Activated CD8-positive, alpha-beta memory T cell treated with anti-CD3 and anti-CD28 coated beads for 48 hours (primary cell): ENCODE measurements around the gene TRIM4.
"Not testable (repeated sequence)": the region's sequence is repeated elsewhere in the genome, so short reads cannot be mapped to it uniquely, and the experiment has no call there.

Experiments used
- DNase-seq, 3 experiments: peaks; one replicate each; pipeline ENCODE4 v3.0.0-alpha.2; 2020; ENCODE audit warnings: low read depth in 2 of 3, low spot score in 2 of 3

The TRIM4 gene, protein sequence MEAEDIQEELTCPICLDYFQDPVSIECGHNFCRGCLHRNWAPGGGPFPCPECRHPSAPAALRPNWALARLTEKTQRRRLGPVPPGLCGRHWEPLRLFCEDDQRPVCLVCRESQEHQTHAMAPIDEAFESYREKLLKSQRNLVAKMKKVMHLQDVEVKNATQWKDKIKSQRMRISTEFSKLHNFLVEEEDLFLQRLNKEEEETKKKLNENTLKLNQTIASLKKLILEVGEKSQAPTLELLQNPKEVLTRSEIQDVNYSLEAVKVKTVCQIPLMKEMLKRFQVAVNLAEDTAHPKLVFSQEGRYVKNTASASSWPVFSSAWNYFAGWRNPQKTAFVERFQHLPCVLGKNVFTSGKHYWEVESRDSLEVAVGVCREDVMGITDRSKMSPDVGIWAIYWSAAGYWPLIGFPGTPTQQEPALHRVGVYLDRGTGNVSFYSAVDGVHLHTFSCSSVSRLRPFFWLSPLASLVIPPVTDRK

DNA sequence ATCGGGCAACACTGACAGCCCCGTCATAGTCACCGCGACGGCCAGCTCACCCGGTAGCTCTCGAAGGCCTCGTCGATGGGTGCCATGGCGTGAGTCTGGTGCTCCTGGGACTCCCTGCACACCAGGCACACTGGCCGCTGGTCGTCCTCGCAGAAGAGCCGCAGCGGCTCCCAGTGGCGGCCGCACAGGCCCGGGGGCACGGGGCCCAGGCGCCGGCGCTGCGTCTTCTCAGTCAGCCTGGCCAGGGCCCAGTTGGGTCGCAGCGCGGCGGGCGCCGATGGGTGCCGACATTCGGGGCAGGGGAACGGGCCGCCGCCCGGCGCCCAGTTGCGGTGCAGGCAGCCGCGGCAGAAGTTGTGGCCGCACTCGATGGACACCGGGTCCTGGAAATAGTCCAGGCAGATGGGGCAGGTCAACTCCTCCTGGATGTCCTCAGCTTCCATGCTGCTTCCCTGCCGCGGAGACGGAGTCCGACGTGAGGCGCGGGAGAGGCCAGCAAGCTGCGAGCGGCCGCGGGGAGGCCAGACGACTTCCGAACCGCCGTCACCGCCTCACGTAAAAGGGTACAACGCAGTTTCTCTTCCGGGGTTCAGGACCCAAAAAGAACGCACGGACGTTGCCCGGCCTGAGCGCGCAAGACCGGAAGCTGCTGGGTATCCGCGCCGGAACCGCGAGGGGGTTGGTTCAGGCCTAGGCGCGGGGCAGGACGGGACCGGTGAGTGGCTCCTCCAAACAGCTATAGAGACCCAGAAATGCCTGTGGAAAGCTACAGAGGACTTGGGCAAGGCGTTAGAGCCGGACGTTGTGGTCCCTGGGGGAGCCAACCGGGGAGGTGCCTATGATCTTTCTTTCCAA lies at the start of gene TRIM4:
Gene TRIM4, minus strand, starts transcription at position 572 of the 855 bp plus-strand sequence. Its CDS starts 129 bp downstream, at position 443.
- peak; percentile 69 to 89 (median 86) for DNase-seq

DNA sequence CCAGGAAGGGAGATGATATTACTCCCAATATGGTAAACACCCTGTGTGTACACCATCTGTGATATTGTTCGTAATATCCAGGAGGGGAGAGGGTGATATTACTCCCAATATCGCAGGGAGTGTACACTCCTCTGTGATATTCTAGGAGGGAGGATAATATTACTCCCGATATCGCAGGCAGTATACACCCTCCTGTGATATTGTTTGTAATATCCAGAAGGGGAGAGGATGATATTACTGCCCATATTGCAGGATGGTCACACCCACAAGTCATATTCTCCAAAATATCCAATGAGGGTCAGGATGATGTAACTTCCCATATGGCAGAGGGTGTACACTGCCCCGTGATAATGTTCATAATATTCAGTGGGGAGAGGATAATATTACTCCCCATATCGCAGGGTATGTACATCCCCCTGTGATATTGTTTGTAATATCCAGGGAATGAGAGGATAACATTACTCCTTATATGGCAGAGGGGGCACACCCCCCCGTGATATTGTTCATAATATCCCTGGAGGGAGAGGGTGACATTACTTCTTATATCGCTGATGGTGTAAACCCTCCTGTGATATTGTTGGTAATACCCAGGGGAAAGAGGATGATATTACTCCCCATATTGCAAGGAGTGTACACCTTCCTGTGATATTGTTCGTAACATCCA lies 39.4 kb upstream of the TRIM4 start:
- no peak for DNase-seq

DNA sequence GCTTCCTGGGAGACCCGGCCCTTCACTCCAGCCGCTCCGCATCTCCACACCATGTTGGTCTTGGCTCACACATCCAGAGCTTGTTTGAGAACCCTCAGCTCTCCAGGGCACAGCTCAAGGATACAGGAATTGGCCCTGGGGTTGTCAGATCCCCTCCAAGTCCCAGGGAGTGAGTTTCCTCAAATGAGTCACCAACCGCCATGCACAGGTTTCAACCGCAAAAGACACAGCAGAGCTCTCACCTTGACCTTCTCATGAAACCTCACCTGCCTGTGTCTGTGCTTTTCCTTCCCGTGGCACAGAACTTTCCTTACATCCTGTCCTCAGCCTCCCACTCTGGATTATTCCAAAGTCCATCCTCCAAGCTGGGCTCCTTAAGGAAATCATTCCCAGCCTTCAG lies 35.9 kb upstream of the TRIM4 start:
- no peak for DNase-seq

DNA sequence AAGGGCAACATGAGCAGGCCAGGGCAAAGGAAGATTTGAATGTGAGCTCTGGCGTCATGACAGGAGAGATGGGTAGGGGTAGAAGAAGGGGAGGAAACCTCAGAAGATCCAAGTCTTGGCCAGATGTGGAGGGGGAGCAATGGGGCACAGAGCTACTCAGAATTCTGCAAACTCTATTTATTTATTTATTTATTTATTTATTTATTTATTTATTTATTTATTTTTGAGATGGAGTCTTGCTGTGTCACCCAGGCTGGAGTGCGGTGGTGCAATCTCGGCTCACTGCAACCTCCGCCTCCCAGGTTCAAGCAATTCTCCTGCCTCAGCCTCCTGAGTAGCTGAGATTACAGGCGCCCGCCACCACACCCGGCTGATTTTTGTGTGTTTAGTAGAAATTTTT lies 35.3 kb upstream of the TRIM4 start:
- DNase-seq, result not testable (repeated sequence)

DNA sequence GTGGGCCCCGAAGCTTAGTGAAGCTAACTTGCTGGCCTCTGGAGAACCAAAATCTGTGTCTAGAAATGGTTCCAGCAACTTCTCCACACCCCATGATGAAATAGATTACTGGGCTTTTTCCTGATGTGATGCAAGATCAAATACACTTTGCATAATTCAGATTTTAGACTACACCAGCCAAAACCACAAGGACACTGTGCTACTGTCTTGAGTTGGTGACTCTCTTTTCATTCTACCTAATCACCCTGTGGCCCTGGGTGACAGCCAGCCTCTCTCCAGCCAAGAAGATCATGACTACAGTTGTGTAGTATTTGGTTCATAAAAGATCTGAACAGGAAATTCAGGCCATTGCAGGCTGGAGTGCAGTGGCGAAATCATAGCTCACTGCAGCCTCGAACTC lies 34.3 kb upstream of the TRIM4 start:
- no peak for DNase-seq

DNA sequence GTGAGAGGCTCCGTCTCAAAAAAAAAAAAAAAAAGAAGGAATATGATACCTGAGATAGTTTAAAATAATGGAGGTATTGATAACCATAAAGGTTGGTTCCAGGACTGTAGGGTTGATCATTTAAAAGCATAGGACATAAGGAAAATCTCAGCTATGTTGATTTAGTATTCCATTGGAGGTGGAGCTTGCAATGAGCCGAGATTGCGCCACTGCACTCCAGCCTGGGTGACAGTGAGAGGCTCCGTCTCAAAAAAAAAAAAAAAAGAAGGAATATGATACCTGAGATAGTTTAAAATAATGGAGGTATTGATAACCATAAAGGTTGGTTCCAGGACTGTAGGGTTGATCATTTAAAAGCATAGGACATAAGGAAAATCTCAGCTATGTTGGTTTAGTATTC lies 33.3 kb upstream of the TRIM4 start:
- not testable (repeated sequence) for DNase-seq

DNA sequence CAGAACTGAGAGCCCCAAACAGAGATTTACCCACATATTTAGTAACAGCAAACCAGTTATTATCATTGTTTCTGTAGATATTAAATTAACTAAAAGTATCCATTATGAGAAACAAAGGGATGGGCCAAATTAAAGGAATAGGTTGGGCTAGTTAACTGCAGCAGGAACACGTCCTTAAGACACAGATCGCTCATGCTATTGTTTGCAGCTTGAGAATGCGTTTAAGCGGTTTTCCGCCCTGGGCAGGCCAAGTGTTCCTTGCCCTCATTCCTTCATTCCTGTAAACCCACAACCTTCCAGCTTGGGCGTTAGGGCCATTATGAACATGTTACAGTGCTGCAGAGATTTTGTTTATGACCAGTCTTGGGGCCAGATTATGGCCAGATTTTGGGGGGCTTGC lies 31.5 kb upstream of the TRIM4 start:
- not testable (repeated sequence) for DNase-seq

DNA sequence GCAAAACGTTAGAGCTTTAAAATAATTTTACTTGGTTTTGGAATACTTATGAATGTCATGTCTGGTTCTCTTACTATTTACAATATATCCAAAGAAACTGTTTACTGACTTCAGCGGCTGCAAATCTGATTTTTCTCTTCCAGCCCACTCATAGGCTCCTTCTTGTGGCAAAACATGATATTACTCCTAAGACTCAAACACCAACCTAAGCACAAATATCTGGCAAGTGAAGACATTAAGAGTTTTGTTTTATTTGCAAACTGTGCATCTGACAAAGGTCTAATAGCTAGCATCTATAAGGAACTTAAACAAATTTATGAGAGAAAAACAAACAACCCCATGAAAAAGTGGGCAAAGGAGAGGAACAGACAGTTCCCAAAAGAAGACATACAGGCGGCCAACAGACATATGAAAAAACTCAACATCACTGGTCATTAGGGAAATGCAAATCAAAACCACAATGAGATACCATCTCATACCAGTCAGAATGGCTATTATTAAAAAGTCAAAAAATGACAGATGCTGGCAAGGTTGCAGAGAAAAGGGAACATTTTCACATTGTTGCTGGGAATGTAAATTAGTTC lies 30.4 kb upstream of the TRIM4 start:
- no peak for DNase-seq

DNA sequence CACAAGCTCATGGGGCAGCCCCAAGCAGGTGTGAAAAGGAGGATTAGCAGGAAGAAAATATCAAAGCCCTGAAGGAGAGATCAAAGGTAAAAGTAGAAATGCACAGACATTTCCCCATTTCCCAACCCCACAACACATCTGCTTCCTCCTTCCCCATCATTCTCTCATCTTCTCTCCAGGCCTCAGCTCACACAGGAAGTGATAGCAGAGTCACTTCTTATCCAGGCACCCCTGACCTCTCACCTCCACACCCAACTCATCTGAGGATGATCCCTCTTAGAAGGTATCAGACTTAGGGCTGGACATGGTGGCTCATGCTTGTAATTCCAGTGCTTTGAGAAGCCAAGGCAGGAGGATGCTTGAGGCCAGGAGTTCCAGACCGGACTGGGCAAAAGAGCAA lies 28.3 kb upstream of the TRIM4 start:
- DNase-seq, result no peak

DNA sequence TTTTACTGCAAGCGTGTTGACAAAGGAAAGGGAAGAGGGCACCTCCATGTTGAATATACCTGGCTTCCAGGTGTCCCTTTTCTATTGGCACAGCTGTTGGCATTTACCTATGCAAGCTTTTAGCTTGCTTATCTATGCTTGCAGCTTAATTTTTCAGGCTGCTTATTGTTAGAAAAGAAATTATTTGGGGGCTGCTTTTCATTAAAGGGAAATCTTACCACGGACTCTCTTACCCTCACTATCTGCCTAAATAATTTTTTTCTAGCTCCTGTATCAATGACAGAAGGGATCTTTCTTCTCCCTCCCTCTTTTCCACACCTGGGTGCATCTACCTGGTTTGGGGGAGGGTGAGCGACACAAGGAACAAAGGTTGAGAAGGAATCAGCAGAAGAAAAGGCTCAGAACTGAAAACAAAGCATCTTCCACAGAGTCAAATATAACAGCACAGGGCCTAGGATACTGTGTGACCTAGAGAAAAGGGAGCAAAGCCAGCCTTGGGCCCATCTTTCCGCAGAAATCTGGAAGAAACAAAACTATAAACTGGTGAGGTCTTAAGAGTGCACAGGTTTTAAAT lies 25.3 kb upstream of the TRIM4 start:
- DNase-seq, result no peak

DNA sequence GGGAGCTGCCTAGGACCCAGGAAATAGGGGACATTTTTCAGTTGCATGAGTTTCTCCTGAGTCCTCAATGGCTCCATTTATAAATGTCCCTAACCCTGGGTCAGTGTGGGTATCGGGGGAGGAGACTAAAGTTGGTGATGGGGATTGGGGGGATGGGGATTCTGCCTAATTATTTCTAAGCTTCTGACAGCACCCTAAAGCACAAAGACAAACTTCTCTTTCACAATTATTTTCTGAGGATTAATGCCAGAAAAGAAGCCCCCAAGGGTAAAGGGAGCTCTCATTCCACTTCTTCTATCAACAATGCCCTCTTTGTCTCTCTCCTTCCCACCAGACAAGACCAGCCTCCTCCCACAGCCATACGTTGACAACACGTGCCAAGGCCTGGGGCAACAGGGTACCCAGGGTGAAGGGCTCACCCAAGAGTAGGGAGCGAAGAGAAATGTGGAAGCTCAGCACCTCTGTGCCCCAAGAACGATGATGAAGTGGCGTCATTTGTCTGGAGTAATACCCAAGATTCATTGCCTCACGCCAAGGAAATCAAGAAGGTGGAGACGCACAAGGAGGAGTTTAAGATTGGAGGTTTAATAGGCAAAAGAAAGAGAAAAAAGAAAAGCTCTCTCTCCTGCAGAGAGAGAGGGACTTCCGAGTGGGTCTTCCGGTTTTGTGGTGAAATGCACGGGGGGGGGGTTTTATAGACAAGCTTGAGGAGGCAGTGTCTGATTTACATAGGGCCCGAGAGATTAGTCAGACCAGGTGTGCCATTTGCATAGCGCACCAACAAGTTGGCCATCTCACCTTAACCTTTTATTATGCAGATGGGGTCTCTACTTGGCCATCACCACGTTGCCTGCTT lies 24.5 kb upstream of the TRIM4 start:
- DNase-seq, result no peak

DNA sequence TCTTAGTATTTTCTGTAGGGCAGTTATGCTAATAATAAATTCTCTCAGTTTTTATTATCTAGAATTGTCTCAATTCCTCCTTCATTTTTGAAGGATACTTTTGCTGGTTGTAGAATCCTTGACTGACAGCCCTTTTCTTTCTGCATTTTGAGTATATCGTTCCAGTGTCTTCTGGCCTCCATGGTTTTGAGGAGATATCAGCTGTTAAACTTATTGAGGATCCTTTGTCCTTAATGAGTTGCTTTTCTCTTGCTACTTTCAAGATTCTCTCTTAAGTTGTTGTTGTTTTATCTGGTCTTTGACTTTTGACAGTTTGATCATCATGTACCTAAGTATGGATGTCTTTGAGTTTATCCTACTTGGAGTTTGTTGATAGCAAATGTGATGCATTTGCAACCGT lies 19.0 kb upstream of the TRIM4 start:
- DNase-seq, result no peak

DNA sequence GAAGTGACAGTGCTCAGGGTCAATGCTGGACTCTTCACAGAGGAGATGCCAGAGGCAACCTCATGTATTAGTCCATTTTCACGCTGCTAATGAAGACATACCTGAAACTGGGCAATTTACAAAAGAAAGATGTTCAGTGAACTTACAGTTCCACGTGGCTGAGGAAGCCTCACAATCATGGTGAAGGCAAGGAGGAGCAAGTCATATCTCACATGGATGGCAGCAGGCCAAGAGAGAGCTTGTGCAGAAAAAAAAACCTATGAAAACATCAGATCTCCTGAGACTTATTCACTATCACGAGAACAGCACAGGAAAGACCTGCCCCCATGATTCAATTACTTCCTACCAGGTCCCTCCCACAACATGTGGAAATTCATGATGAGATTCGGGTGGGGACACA lies 15.7 kb upstream of the TRIM4 start:
- not testable (repeated sequence) for DNase-seq

DNA sequence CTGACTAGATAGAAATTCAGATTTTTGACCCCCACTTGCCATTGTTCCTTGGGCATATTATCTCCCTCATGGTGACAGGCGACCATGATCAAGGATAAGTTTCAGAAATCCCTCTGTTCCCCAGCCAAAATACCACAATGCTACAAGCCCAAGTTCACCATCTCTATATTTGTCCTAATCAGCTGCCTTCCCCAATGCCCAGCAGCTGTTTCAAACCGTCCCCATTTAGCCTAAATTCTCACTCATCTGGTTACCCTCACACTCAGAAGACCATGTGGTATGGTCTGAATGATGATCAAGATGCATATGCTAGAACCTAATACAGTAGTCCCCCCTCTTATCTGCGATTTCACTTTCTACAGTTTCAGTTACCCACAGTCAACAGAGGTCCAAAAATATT lies 11.0 kb upstream of the TRIM4 start:
- no peak for DNase-seq

DNA sequence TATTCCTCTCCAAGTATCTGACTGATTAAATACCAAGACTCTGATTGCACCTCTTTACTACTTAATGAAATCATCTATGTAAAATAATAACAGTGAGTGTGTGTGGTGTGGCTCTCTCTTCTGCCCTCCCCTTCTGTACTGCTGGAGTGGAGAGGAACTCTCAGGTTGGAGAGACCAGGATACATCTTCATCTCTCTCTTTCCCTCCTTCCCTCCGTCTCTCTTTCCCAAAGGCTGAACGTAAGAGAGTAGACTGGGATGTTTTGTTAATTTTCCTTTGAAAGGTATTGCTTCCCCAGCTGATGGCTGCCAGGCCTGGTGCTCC lies 10.4 kb upstream of the TRIM4 start:
- DNase-seq, result no peak

DNA sequence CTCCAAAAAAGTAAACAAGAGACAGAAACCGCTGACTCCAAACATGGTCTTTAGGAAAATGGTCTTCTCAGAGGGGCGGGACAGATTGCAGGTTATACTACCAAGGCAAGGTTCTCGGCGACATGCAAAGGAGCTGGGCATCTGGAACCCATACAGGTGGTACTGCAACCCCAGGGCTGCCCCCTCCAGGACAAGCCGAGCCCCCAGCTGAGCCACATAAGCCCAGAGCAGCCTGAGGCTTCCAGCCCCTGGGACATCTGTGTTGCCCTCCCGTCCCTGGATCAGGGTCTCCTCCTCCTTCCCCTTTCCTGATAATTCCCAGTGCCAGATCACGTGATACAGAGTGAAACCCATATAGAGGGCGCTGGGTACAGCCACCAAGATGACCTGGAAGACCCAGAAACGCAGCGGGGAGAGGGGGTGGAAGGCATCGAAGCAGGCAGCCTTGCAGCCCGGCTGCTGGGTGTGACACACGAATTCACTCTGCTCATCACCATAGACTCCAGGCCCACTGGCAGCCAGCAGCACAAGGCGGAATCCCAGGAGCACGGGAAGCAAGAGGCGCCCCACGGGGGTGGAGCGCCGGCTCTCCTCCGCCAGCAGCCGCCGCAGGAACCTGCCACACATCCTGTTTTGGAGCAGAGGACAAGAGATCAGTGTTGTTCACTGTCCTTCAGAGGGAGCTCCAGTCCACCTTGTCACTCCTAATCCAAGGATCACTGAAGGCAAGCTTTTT lies 9.8 kb upstream of the TRIM4 start, which contains the start of gene GJC3:
Gene GJC3, minus strand, starts transcription at position 627 of the 736 bp plus-strand sequence. Its CDS starts 0 bp downstream, at position 627.
- peak in 1 of 3 experiments; percentile 10 for DNase-seq

DNA sequence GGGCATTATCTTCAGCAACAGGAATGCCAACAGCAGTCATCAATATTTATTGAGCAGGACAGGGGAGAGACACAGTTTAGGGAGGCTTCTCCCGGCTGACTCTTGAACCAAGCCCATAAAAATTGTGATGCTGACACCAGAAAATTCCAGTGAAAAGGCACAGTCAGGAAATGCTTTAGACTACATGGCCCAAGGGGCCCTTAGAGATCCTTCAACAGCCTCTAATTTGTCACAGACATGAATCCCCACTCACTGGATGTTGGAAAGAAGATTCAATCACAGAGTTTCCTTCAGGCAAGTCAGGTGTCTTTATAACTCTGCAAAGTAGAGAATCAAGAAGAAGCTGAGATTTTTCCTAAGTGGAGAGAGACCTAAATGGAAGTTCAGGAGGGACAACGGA lies 8.9 kb upstream of the TRIM4 start:
- no peak for DNase-seq

DNA sequence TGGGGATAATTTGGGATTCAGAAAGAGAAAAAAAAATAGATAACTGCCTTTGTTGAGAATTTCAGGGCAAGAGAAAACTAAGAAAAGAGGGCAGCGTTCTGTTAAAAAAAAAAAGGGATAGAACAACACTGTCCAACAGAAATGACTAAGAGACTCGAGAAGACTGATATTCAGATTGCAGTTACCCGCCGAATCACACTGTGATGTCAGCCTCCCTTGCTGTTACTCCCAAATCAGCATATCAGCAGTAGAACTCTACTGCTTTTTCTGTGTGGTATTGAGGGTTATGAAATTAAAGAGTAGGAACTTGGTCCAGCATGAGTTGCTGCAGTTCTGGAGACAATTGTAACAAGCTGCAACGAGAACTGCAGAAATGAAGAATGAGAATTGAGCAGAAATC lies 8.2 kb upstream of the TRIM4 start:
- no peak for DNase-seq

DNA sequence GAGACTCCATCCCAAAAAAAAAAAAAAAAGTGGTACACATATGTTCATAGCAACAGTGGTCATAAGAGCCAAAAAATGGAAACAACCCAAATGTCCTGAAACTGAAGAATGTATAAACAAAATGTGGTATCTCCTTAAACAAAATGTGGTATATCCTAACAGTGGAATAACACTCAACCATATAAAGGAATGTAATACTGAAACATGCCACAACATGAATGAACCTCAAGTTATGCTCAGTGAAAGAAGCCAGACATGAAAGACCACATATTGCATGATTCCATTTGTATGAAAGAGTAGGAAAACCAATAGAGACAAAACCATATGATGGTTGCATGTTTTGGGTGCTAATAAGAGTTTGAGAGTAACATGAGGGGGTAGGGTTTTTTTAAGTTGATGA lies 7.0 kb upstream of the TRIM4 start:
- DNase-seq, result no peak
